GM12801 (cell line): ENCODE results near the gene CUBN.

ENCODE experiments used
- CTCF ChIP-seq: IDR thresholded peaks from one replicate; pipeline ENCODE4 v1.5.1; 2011; ENCODE audit warnings: control low read depth; ENCODE audit not compliant: insufficient read length; ENCODE audit errors: extremely low read depth

The CUBN gene

GRCh38 chr10:16966991-16967865 is 162.4 kb downstream of the CUBN start:
- TF ChIP-seq CTCF: no peak

- TF ChIP-seq CTCF: no peak
These were observed 163.7 kb downstream of the CUBN start for GRCh38 chr10:16965740-16966447.

GRCh38 chr10:16965344-16965616 is 164.3 kb downstream of the CUBN start:
- no peak for TF ChIP-seq CTCF

- no peak for TF ChIP-seq CTCF
These were observed 164.9 kb downstream of the CUBN start for GRCh38 chr10:16964576-16965343.

GRCh38 chr10:16960551-16960950 is 169.1 kb downstream of the CUBN start:
- TF ChIP-seq CTCF: no peak

- TF ChIP-seq CTCF: no peak
These were observed 172.6 kb downstream of the CUBN start for GRCh38 chr10:16957038-16957437.
